Measurements from ENCODE around the gene ADARB1. TPM values are rescaled to one million over a fixed set of nuclear protein-coding genes. Genes with fewer than 3 reads are reported as not detected.

The ADARB1 gene
- total RNA-seq, 4 donors from 2014 or later: 6.8 to 32.2 (median 17.3) TPM

DNA sequence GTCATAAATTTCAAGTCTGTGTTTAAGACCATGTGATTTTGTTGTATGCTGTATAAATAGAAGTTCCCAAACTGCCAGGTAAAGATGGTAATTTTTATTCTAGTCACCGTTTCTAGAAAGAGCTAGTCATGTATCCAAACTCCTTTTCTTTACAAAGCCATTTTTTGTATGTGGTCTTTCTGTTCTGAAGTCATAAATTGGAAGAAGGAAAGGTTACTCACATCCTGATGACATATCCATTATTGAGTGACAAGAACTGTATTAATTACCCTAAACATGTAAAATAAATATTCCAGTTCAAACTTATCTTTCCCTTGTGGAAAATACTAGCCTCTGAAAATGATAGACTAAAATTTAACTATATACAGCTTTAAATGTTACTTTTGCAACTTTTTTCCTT, 108.6 kb downstream of the ADARB1 start:
- peaks cover 16 to 17% of the 10 kb centered on the region in 2 donors for H3K9me3 ChIP-seq
- WGBS, 2 donors (ENCODE audit: low coverage in 1 of 2): 67 to 69% methylated on average over 1 of the region's 1 CpG
- TF ChIP-seq, protein P1, sequence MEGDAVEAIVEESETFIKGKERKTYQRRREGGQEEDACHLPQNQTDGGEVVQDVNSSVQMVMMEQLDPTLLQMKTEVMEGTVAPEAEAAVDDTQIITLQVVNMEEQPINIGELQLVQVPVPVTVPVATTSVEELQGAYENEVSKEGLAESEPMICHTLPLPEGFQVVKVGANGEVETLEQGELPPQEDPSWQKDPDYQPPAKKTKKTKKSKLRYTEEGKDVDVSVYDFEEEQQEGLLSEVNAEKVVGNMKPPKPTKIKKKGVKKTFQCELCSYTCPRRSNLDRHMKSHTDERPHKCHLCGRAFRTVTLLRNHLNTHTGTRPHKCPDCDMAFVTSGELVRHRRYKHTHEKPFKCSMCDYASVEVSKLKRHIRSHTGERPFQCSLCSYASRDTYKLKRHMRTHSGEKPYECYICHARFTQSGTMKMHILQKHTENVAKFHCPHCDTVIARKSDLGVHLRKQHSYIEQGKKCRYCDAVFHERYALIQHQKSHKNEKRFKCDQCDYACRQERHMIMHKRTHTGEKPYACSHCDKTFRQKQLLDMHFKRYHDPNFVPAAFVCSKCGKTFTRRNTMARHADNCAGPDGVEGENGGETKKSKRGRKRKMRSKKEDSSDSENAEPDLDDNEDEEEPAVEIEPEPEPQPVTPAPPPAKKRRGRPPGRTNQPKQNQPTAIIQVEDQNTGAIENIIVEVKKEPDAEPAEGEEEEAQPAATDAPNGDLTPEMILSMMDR (IDR thresholded peaks at IDR 0.05): no peak
- TF ChIP-seq EP300 (IDR thresholded peaks at IDR 0.05; ENCODE audit: low read depth) (no peak), POLR2A (IDR thresholded peaks at IDR 0.05) (no peak), POLR2AphosphoS5 (IDR thresholded peaks at IDR 0.05) (no peak)
- no peaks in the 10 kb centered on the region for H3K27me3 ChIP-seq
- no peak overlapping the region for H3K4me3 ChIP-seq
- H3K36me3 ChIP-seq: peaks cover 0 to 31% (median 11%) of the 10 kb centered on the region in 4 donors
- H3K27ac ChIP-seq: no peak overlapping the region
- DNase-seq: no peak
- H3K4me1 ChIP-seq: no peaks in the 10 kb centered on the region
- intact Hi-C loops (cut with DNase I; ENCODE audit: low total_unique reads) (no loop called here), in situ Hi-C loops (cut with MboI; ENCODE audit: low pct_ligation_motif_present in 1 of 4, low pct_unique_long_range_greater_than_20kb in 1 of 4, low sequenced_read_pairs in 3 of 4) (no loop called here)

DNA sequence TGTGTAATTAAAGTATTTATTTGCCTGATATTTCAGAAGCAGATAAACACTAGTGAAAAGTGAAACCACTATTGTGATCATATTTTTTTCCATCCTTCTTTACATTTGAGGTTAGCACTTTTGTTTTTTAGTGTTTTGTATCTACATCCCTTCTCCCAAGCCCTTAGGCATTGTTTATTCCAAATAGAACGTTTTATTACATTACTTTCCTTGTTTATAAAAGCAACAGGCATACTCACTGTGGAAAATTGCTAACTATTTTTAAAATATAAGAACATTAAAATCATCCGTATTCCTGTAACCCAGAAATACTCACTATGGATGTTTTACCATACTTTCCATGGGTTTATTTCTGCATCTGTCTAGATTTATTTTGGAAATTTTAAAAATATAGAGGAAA, 109.5 kb downstream of the ADARB1 start:
- 47 to 57% methylated on average over 2 of the region's 2 CpGs for WGBS, 2 donors (ENCODE audit: low coverage in 1 of 2)
- TF ChIP-seq, protein P1 (IDR thresholded peaks at IDR 0.05): no peak
- no peak for TF ChIP-seq POLR2AphosphoS5 (IDR thresholded peaks at IDR 0.05)
- no peak for TF ChIP-seq POLR2A (IDR thresholded peaks at IDR 0.05)
- no peak for TF ChIP-seq EP300 (IDR thresholded peaks at IDR 0.05; ENCODE audit: low read depth)
- H3K27ac ChIP-seq: no peak overlapping the region
- peaks cover 25 to 26% of the 10 kb centered on the region in 2 donors for H3K9me3 ChIP-seq
- DNase-seq: no peak
- H3K36me3 ChIP-seq: peaks cover 0 to 39% (median 11%) of the 10 kb centered on the region in 4 donors
- intact Hi-C loops (cut with DNase I; ENCODE audit: low total_unique reads) (no loop called here), in situ Hi-C loops (cut with MboI; ENCODE audit: low pct_ligation_motif_present in 1 of 4, low pct_unique_long_range_greater_than_20kb in 1 of 4, low sequenced_read_pairs in 3 of 4) (no loop called here)
- H3K4me1 ChIP-seq: no peaks in the 10 kb centered on the region
- no peaks in the 10 kb centered on the region for H3K27me3 ChIP-seq
- H3K4me3 ChIP-seq: no peak overlapping the region

GRCh38 chr21:45184869-45185268, 110.5 kb downstream of the ADARB1 start:
- Histone ChIP-seq H3K4me1 (no peaks in the 10 kb centered on the region), H3K27me3 (no peaks in the 10 kb centered on the region), H3K4me3 (no peak overlapping the region), H3K9me3 (peaks cover 26 to 27% of the 10 kb centered on the region in 2 donors), H3K36me3 (peaks cover 0 to 43% (median 12%) of the 10 kb centered on the region in 4 donors), H3K27ac (no peak overlapping the region)
- WGBS, 2 donors (ENCODE audit: low coverage in 1 of 2): 95 to 100% methylated on average over 3 to 11 of the region's 11 CpGs
- TF ChIP-seq POLR2A (IDR thresholded peaks at IDR 0.05) (no peak), EP300 (IDR thresholded peaks at IDR 0.05; ENCODE audit: low read depth) (no peak), POLR2AphosphoS5 (IDR thresholded peaks at IDR 0.05) (no peak)
- TF ChIP-seq, protein P1 (IDR thresholded peaks at IDR 0.05): no peak
- intact Hi-C loops (cut with DNase I; ENCODE audit: low total_unique reads): no loop called here
- DNase-seq: no peak
- in situ Hi-C loops (cut with MboI; ENCODE audit: low pct_ligation_motif_present in 1 of 4, low pct_unique_long_range_greater_than_20kb in 1 of 4, low sequenced_read_pairs in 3 of 4): no loop called here

- 94 to 100% methylated on average over 1 of the region's 1 CpG for WGBS, 2 donors (ENCODE audit: low coverage in 1 of 2)
- Histone ChIP-seq H3K27me3 (no peaks in the 10 kb centered on the region), H3K9me3 (peaks cover 27 to 30% of the 10 kb centered on the region in 2 donors), H3K4me3 (no peak overlapping the region), H3K36me3 (peaks cover 0 to 43% (median 11%) of the 10 kb centered on the region in 4 donors), H3K27ac (no peak overlapping the region), H3K4me1 (no peaks in the 10 kb centered on the region)
- intact Hi-C loops (cut with DNase I; ENCODE audit: low total_unique reads) (no loop called here), in situ Hi-C loops (cut with MboI; ENCODE audit: low pct_ligation_motif_present in 1 of 4, low pct_unique_long_range_greater_than_20kb in 1 of 4, low sequenced_read_pairs in 3 of 4) (no loop called here)
- DNase-seq: no peak
- TF ChIP-seq, protein P1 (IDR thresholded peaks at IDR 0.05): no peak
- TF ChIP-seq EP300 (IDR thresholded peaks at IDR 0.05; ENCODE audit: low read depth) (no peak), POLR2AphosphoS5 (IDR thresholded peaks at IDR 0.05) (no peak), POLR2A (IDR thresholded peaks at IDR 0.05) (no peak)
These were observed 112.3 kb downstream of the ADARB1 start for GRCh38 chr21:45186709-45187108.

Data from transverse colon (tissue), 4 donors.